IPS-20b (cell line): ENCODE measurements around the gene ERGIC2.

Source experiments
- H3K27ac ChIP-seq: one replicate; pipeline ENCODE4 v1.5.1; 2013; ENCODE audit warnings: low read length
- H3K27me3 ChIP-seq: 2 replicates; pipeline ENCODE4 v1.6.1; 2013; ENCODE audit warnings: mild to moderate bottlenecking, low read length, inconsistent platforms; ENCODE audit not compliant: insufficient read depth
- H3K36me3 ChIP-seq: 2 replicates; pipeline ENCODE4 v1.6.1; 2013; ENCODE audit warnings: low read depth, mild to moderate bottlenecking, inconsistent platforms, low read length, moderate library complexity; ENCODE audit not compliant: insufficient read depth
- H3K4me1 ChIP-seq: 2 replicates; pipeline ENCODE4 v1.6.1; 2013; ENCODE audit warnings: mild to moderate bottlenecking, control low read depth, inconsistent platforms, low read length, moderate library complexity; ENCODE audit not compliant: insufficient read depth
- H3K4me3 ChIP-seq: 2 replicates; pipeline ENCODE4 v1.5.1; 2013; ENCODE audit warnings: mild to moderate bottlenecking, low read length, inconsistent platforms
- H3K9ac ChIP-seq: 2 replicates; pipeline ENCODE4 v1.6.1; 2013; ENCODE audit warnings: low read depth, mild to moderate bottlenecking, inconsistent platforms, low read length, moderate library complexity
- H3K9me3 ChIP-seq: 2 replicates; pipeline ENCODE4 v1.6.1; 2013; ENCODE audit warnings: mild to moderate bottlenecking, low read depth, low read length, inconsistent platforms; ENCODE audit not compliant: insufficient read depth

ERGIC2 gene

GRCh38 chr12:29288031-29288430 is 92.9 kb downstream of the ERGIC2 start:
- H3K27me3 ChIP-seq: no peaks in the 10 kb centered on the region
- no peak overlapping the region for H3K4me3 ChIP-seq
- H3K4me1 ChIP-seq: peaks cover 3% of the 10 kb centered on the region; the same call in 1 of the 2 replicates
- H3K9me3 ChIP-seq: no peaks in the 10 kb centered on the region
- H3K27ac ChIP-seq: no peak overlapping the region
- H3K36me3 ChIP-seq: no peaks in the 10 kb centered on the region
- H3K9ac ChIP-seq: no peak overlapping the region

GRCh38 chr12:29287622-29288021 is 93.3 kb downstream of the ERGIC2 start:
- no peak overlapping the region for H3K4me3 ChIP-seq
- H3K9ac ChIP-seq: no peak overlapping the region
- H3K27ac ChIP-seq: no peak overlapping the region
- H3K27me3 ChIP-seq: no peaks in the 10 kb centered on the region
- peaks cover 3% of the 10 kb centered on the region; the same call in 1 of the 2 replicates for H3K4me1 ChIP-seq
- no peaks in the 10 kb centered on the region for H3K36me3 ChIP-seq
- H3K9me3 ChIP-seq: no peaks in the 10 kb centered on the region
